ENCODE measurements around the gene SRF.

DNA sequence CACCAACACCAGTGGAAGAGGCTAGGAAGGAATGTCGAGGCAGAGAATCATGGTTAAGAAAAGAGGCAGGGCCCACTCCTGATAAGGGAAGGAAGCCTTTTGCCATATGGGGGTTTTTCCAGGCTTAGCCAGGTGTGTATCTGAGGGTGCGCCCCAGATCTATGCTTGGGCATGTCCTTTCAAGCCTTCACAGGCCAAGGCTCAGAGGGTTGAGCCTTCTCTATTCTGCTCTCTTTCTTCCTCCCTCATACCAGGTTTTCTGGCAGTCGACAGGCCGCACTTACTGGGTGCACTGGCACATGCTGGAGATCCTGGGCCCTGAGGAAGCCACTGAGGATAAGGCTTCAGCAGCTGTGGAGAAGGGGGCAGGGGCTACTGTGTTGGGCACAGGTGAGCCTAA, 15.6 kb downstream of the SRF start:
- TF ChIP-seq, protein P1, sequence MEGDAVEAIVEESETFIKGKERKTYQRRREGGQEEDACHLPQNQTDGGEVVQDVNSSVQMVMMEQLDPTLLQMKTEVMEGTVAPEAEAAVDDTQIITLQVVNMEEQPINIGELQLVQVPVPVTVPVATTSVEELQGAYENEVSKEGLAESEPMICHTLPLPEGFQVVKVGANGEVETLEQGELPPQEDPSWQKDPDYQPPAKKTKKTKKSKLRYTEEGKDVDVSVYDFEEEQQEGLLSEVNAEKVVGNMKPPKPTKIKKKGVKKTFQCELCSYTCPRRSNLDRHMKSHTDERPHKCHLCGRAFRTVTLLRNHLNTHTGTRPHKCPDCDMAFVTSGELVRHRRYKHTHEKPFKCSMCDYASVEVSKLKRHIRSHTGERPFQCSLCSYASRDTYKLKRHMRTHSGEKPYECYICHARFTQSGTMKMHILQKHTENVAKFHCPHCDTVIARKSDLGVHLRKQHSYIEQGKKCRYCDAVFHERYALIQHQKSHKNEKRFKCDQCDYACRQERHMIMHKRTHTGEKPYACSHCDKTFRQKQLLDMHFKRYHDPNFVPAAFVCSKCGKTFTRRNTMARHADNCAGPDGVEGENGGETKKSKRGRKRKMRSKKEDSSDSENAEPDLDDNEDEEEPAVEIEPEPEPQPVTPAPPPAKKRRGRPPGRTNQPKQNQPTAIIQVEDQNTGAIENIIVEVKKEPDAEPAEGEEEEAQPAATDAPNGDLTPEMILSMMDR (conservative IDR thresholded peaks at IDR 0.05), result no peak
- TF ChIP-seq EZH2 (IDR thresholded peaks at IDR 0.05; ENCODE audit: low read depth), result no peak
